ENCODE data around the gene GPBP1. TPM values are rescaled to one million over a fixed set of nuclear protein-coding genes. Genes with fewer than 3 reads are reported as not detected.
A peak's percentile ranks its signal among the peaks of the same experiment; 100 is the strongest.
"Not testable (repeated sequence)": the region's sequence is repeated elsewhere in the genome, so short reads cannot be mapped to it uniquely, and the experiment has no call there.

The GPBP1 gene
- total RNA-seq, 1 experiment from 2014 or later = 69.3 TPM

DNA sequence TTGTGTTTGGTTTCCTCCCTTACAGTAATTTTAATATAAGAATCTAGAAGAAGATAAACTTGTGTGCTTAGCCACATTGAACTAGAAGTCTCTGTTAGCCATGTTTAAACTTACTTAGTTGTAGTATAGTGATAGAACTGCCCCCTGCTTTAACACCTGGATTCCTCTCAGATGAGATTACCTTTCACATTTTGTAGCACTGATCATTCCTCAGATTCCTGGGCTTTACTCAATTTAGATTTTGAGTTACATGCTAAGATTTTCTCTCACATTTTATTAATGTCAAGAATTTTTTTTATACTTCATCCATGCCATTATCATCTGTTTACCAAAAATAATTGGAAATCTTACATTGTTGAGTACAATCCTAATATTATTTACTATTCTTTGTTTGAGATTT lies 70.5 kb downstream of the GPBP1 start:
- Histone ChIP-seq H3K4me3 (no peak overlapping the region), H3K36me3 (peaks cover 33% of the 10 kb centered on the region), H3K9me3 (replicated peaks) (no peaks in the 10 kb centered on the region), H3K27ac (no peak overlapping the region), H3K27me3 (replicated peaks) (no peaks in the 10 kb centered on the region), H3K4me1 (replicated peaks) (no peaks in the 10 kb centered on the region)
- DNase-seq (ENCODE audit: low read depth in 1 of 2, low spot score in 2 of 2) = no peak

DNA sequence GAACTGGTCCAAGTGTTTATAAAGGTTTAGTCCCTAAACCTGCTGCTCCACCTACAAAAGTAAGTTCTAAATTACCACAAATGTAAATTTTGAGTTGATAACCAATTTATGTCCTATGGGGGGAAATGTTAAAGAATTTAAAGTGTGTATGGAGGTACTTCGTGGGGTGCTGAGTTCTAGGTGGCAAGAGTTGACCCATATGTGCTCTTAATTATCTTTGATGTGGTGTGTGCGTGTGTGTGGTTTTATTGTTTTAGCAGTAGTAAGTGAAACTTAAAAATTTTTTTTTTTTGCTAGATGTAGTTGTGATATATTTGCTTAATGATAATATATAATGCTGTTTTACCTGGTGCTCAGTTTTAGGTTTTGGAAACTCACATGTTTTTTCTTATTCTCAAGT lies 72.6 kb downstream of the GPBP1 start:
- H3K27me3 ChIP-seq (replicated peaks) = no peaks in the 10 kb centered on the region
- H3K4me1 ChIP-seq (replicated peaks) = no peaks in the 10 kb centered on the region
- no peaks in the 10 kb centered on the region for H3K9me3 ChIP-seq (replicated peaks)
- H3K27ac ChIP-seq = no peak overlapping the region
- no peak for DNase-seq (ENCODE audit: low read depth in 1 of 2, low spot score in 2 of 2)
- H3K36me3 ChIP-seq = peaks cover 48% of the 10 kb centered on the region
- H3K4me3 ChIP-seq = no peak overlapping the region

DNA sequence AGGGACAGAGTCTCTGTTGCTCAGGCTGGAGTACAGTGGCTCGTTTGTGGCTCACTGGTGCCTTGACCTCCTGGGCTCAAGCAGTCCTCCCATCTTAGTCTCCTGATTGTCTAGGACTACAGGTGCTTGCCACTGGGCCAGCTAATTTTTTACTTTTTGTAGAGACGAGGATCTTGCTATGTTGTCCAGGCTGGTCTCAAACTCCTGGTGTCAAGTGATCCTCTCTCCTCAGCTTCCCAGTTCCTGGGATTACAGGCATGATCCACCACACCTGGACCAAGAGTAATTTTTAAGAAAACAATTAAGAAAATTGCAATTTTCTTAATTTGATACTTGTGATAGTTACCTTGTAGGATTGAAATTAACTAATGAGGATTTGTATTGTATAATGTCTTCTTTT lies 73.9 kb downstream of the GPBP1 start:
- peaks cover 58% of the 10 kb centered on the region for H3K36me3 ChIP-seq
- no peak overlapping the region for H3K4me3 ChIP-seq
- H3K27ac ChIP-seq = no peak overlapping the region
- no peaks in the 10 kb centered on the region for H3K4me1 ChIP-seq (replicated peaks)
- H3K9me3 ChIP-seq (replicated peaks) = no peaks in the 10 kb centered on the region
- H3K27me3 ChIP-seq (replicated peaks) = no peaks in the 10 kb centered on the region
- DNase-seq (ENCODE audit: low read depth in 1 of 2, low spot score in 2 of 2) = no peak

DNA sequence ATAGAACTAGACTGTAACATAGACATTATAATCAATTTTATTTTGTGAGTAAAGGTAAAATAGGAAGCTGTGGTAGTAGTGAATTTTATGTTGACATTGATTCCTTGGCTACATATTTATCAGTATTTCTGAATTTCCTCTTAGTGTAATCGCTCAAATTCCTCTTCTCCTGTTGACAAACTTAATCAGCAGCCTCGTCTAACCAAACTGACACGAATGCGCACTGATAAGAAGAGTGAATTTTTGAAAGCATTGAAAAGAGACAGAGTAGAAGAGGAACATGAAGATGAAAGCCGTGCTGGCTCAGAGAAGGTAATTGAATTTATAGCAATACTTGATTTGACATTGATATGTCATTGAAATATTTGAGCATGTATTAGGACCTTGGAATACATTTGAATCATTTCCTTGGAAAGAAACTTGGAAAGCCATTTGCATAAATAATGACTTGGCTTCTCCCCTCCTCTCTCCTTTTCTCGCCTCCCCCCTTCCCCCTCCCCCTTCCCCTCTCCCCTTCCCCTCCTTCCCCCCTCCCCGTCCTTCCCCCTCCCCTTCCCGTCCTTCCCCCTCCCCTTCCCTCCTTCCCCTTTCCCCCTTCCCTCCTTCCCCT lies 75.5 kb downstream of the GPBP1 start:
- Histone ChIP-seq H3K4me3 (no peak overlapping the region), H3K4me1 (replicated peaks) (no peaks in the 10 kb centered on the region), H3K27ac (no peak overlapping the region), H3K36me3 (peaks cover 67% of the 10 kb centered on the region), H3K9me3 (replicated peaks) (no peaks in the 10 kb centered on the region), H3K27me3 (replicated peaks) (no peaks in the 10 kb centered on the region)
- no peak for DNase-seq (ENCODE audit: low read depth in 1 of 2, low spot score in 2 of 2)

DNA sequence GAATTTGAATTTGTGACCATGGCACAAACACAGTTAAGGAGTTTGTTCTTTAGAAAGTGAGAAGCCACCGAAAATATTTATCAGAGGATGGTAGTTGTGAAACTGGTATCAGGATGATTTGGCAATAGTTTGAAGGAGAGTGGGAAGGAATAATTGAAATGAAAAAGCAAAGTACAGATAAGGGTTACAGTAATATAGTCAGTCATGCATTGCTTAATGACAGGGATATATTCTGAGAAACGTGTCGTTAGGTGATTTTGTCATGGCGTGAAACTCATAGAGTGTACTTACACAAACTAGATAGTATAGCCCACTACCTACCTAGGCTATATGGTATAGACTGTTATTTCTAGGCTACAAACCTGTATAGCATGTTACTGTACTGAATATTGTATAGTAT lies 84.2 kb downstream of the GPBP1 start:
- Histone ChIP-seq H3K27me3 (replicated peaks) (no peaks in the 10 kb centered on the region), H3K4me3 (no peak overlapping the region), H3K4me1 (replicated peaks) (no peaks in the 10 kb centered on the region), H3K9me3 (replicated peaks) (no peaks in the 10 kb centered on the region), H3K36me3 (peaks cover 65% of the 10 kb centered on the region), H3K27ac (no peak overlapping the region)
- DNase-seq (ENCODE audit: low read depth in 1 of 2, low spot score in 2 of 2) = no peak

DNA sequence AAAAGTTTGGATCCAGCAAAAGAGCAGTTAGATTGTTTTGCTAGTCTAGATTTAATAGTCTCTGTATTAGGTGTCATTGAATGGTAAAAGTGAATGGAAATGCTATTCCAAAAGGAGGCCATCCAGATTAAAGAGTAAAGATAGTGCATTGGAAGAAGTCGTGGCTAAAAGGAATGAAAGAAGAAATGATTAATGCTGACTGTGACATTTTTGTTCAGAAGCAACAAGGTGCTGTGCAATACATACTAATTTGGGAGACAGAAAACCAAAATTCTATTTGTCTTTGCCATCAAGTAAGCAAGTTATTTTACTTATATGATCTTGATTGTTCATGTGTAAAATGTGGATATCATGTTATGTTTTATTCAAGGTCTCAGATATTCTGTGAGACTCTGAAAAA lies 85.1 kb downstream of the GPBP1 start:
- Histone ChIP-seq H3K27me3 (replicated peaks) (no peaks in the 10 kb centered on the region), H3K36me3 (peaks cover 70% of the 10 kb centered on the region), H3K27ac (no peak overlapping the region), H3K9me3 (replicated peaks) (no peaks in the 10 kb centered on the region), H3K4me3 (no peak overlapping the region), H3K4me1 (replicated peaks) (no peaks in the 10 kb centered on the region)
- no peak for DNase-seq (ENCODE audit: low read depth in 1 of 2, low spot score in 2 of 2)

DNA sequence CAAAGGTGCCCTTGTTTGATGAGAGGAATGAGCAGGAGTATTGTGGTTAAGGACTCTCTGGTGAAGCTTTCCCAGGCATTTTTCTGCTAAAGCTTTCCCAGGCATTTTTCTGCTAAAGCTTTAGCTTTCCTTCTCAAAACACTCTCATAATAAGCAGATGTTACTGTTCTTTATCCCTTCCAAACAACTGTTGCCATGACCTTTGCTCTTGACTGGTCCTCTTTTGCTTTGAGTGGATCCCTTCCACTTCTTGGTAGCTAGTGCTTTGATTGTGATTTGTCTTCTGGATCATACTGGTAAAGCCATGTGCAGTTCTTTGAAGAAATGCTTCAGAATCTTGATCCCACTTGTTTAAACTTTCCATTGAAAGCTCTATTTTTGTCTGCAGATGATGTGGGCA lies 85.8 kb downstream of the GPBP1 start:
- Histone ChIP-seq H3K9me3 (replicated peaks) (no peaks in the 10 kb centered on the region), H3K36me3 (peaks cover 66% of the 10 kb centered on the region), H3K4me1 (replicated peaks) (no peaks in the 10 kb centered on the region), H3K27me3 (replicated peaks) (no peaks in the 10 kb centered on the region), H3K4me3 (no peak overlapping the region), H3K27ac (no peak overlapping the region)
- DNase-seq (ENCODE audit: low read depth in 1 of 2, low spot score in 2 of 2) = no peak

DNA sequence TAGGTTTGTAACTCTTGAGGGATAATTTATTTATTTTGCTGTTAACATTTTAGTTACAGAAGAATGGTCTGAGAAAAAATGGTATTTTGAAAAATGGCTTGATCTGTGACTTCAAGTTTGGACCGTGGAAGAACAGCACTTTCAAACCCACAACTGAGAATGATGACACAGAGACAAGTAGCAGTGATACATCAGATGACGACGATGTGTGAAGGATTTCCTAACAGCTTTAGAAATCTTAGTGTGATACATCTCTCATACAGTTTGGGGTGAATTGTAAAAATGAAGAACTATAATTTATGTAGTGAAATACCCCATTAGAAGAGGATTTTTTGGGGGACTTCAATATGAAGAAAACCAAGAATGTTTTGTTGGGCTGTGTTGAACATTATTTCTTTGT lies 88.7 kb downstream of the GPBP1 start:
- Histone ChIP-seq H3K4me3 (no peak overlapping the region), H3K4me1 (replicated peaks) (no peaks in the 10 kb centered on the region), H3K27ac (no peak overlapping the region), H3K9me3 (replicated peaks) (no peaks in the 10 kb centered on the region), H3K27me3 (replicated peaks) (no peaks in the 10 kb centered on the region), H3K36me3 (peaks cover 52% of the 10 kb centered on the region)
- no peak for DNase-seq (ENCODE audit: low read depth in 1 of 2, low spot score in 2 of 2)

DNA sequence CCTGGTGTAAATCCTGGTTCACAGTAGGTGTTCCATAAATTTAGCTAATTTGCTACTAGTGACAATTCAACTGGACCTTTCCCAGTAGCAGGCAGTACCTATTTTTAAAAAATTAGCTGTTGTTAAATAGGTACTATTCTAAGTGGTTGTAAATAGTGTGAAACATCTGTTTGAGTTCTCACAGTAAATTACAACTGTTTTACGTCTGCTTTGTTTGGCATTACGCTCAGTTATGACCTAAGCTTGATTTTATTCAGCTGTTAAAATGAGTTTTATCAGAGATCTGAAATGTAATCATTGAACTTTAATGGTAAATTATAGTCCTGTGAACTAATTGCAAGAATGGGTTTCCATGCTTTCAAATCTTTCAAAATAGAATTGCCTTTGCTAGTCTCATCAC lies 93.9 kb downstream of the GPBP1 start:
- H3K4me1 ChIP-seq (replicated peaks) = no peaks in the 10 kb centered on the region
- peaks cover 10% of the 10 kb centered on the region; the same call in 1 of the 2 replicates for H3K36me3 ChIP-seq
- H3K4me3 ChIP-seq = no peak overlapping the region
- no peaks in the 10 kb centered on the region for H3K27me3 ChIP-seq (replicated peaks)
- H3K27ac ChIP-seq = no peak overlapping the region
- H3K9me3 ChIP-seq (replicated peaks) = no peaks in the 10 kb centered on the region
- no peak for DNase-seq (ENCODE audit: low read depth in 1 of 2, low spot score in 2 of 2)

DNA sequence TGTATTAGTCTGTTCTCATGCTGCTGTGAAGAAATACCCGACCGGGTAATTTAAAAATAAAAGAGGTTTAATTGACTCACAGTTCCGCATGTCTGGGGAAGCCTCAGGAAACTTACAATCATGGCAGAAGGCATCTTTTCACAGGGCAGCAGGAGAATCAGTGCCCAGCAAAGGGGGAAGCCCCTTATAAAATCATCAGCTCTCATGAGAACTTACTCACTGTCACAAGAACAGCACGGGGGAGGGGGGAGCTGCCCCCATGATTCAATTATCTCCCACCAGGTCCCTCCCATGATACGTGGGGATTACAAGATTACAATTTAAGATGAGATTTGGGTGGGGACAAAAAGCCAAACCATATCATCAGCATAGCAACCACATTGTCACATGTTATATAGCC lies 102.5 kb downstream of the GPBP1 start:
- H3K4me3 ChIP-seq = no peak overlapping the region
- no peaks in the 10 kb centered on the region for H3K4me1 ChIP-seq (replicated peaks)
- H3K9me3 ChIP-seq (replicated peaks) = no peaks in the 10 kb centered on the region
- no peak overlapping the region for H3K27ac ChIP-seq
- DNase-seq (ENCODE audit: low read depth in 1 of 2, low spot score in 2 of 2) = no peak
- H3K36me3 ChIP-seq = no peaks in the 10 kb centered on the region
- H3K27me3 ChIP-seq (replicated peaks) = no peaks in the 10 kb centered on the region

DNA sequence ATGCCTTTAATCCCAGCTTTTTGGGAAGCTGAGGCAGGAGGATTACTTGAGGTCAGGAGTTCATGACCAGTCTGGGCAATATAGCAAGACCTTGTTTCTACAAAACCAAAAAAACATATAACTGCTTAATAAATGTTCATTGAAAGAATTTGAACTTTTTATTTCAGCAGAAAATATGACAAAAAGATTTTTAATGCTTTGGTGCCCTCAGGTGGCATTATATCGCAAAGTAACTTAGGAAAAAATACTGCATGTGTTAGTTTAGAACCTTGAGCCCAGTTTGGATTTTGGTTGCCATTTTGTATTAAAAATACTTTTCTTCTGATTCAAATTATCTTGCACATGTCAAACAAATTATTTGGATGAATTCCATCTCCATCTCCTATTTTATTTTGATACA lies 103.2 kb downstream of the GPBP1 start:
- Histone ChIP-seq H3K27me3 (replicated peaks) (no peaks in the 10 kb centered on the region), H3K27ac (no peak overlapping the region), H3K4me3 (no peak overlapping the region), H3K4me1 (replicated peaks) (no peaks in the 10 kb centered on the region), H3K36me3 (no peaks in the 10 kb centered on the region), H3K9me3 (replicated peaks) (no peaks in the 10 kb centered on the region)
- DNase-seq (ENCODE audit: low read depth in 1 of 2, low spot score in 2 of 2) = peak in 1 of 2 experiments; percentile 9

DNA sequence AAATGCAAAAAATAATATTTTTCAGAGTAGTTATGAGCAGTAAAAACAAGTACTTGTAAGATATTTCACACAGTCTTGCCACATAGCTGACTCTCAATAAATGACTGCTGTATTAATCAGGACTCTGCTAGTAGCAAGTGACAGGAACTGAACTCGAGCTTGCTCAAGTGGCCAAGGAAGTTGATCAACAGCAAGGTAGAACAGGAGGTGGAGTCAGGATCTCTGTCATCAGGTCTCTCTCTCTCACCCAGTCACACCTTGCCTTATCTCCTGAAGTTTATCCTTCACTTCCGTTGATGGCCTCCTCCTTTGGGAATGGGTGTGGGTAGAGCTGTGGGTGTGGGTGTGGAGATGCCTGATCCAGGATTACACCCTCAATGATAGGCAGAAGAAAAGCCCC lies 107.0 kb downstream of the GPBP1 start:
- H3K27ac ChIP-seq = no peak overlapping the region
- DNase-seq (ENCODE audit: low read depth in 1 of 2, low spot score in 2 of 2) = no peak
- H3K9me3 ChIP-seq (replicated peaks) = no peaks in the 10 kb centered on the region
- no peak overlapping the region for H3K4me3 ChIP-seq
- no peaks in the 10 kb centered on the region for H3K4me1 ChIP-seq (replicated peaks)
- H3K27me3 ChIP-seq (replicated peaks) = no peaks in the 10 kb centered on the region
- H3K36me3 ChIP-seq = no peaks in the 10 kb centered on the region

DNA sequence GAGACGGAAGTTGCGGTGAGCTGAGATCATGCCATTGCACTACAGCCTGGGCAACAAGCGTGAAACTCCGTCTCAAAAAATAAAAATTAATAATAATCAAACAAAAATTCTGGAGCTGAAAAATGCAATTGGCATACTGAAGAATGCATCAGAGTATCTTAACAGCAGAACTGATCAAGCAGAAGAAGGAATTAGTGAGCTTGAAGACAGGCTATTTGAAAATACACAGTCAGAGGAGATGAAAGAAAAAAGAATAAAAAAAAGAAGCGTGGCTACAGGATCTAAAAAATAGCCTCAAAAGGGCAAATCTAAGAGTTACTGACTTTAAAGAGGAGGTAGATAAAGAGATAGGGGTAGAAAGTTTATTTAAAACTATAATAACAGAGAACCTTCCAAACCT lies 111.2 kb downstream of the GPBP1 start:
- H3K9me3 ChIP-seq (replicated peaks); H3K27me3 ChIP-seq (replicated peaks); H3K27ac ChIP-seq; H3K4me3 ChIP-seq; DNase-seq (ENCODE audit: low read depth in 1 of 2, low spot score in 2 of 2); H3K4me1 ChIP-seq (replicated peaks); H3K36me3 ChIP-seq: not testable (repeated sequence)

DNA sequence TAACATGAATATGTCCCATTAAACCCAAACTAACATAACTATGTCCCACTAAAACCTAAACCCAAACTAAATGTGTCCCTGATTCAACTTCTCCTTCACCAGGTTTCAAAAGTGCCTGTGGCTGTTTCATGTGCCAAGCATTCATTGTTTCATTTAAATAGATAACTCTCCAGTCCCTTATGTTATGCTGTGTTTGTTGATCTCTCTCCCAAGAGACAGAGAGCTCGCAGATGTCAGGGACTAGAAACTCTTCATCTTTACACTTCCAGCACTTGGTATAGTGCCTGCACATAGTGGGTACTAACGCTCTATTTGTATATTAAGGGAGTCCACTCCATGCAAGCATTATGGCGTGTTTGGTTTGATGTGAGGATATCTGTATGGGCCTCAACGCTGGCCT lies 118.0 kb downstream of the GPBP1 start:
- Histone ChIP-seq H3K4me3 (no peak overlapping the region), H3K27ac (no peak overlapping the region), H3K36me3 (no peaks in the 10 kb centered on the region), H3K9me3 (replicated peaks) (no peaks in the 10 kb centered on the region), H3K27me3 (replicated peaks) (no peaks in the 10 kb centered on the region), H3K4me1 (replicated peaks) (no peaks in the 10 kb centered on the region)
- DNase-seq (ENCODE audit: low read depth in 1 of 2, low spot score in 2 of 2) = no peak

DNA sequence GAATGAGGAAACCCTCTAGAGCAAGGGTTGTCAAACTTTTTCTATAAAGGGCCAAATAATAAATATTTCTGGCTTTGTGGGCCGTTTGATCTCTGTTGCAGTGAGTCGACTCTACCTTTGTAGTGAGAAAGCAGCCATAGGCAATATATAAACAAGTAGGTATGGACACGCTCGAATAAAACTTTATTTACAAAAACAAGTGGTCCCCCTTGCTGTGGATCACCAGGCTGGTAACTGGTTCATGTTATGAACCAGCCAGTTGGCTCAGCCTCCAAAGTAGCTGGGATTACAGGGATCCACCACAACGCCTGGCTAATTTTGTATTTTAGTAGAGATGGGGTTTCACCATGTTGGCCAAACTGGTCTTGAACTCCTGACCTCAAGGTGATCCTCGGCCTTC lies 118.5 kb downstream of the GPBP1 start:
- DNase-seq (ENCODE audit: low read depth in 1 of 2, low spot score in 2 of 2) = no peak
- no peaks in the 10 kb centered on the region for H3K27me3 ChIP-seq (replicated peaks)
- H3K4me1 ChIP-seq (replicated peaks) = no peaks in the 10 kb centered on the region
- H3K36me3 ChIP-seq = no peaks in the 10 kb centered on the region
- H3K27ac ChIP-seq = no peak overlapping the region
- H3K9me3 ChIP-seq (replicated peaks) = no peaks in the 10 kb centered on the region
- H3K4me3 ChIP-seq = no peak overlapping the region

Measured in SJSA1 (cell line).